ENCODE results near the gene ELAPOR2. TPM values are rescaled to one million over a fixed set of nuclear protein-coding genes. Genes with fewer than 3 reads are reported as not detected.

ELAPOR2 gene
- total RNA-seq, 4 donors from 2014 or later: 18.7 to 34.5 (median 19.0) TPM

DNA sequence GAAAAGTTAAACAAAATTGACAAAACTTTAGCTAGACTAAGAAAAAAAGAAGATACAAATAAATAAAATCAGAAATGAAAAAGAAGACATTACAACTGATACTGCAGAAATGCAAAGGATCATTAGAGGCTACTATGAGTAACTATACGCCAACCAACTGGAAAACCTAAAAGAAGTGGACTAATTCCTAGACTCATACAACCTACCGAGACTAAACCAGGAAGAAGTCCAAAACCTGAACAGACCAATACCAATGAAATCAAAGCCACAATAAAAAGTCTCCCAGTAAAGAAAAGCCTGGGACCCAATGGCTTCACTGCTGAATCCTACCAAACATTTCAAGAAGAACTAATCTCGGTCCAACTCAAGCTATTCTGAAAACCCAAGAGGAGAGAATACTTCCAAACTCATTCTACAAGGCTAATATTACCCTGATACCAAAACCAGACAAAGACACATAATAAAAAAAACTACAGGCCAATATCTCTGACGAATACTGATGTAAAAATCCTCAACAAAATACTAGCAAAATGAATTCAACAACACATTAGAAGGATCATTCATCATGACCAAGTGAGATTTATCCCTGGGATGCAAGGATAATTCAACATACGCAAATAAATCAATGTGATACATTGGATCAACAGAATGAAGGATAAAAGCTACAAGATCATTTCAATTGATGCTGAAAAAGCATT lies 20.3 kb downstream of the ELAPOR2 start:
- no peak for DNase-seq (ENCODE audit: low spot score)
- no peak for ATAC-seq (ENCODE audit: low FRiP score)
- TF ChIP-seq, protein P1, sequence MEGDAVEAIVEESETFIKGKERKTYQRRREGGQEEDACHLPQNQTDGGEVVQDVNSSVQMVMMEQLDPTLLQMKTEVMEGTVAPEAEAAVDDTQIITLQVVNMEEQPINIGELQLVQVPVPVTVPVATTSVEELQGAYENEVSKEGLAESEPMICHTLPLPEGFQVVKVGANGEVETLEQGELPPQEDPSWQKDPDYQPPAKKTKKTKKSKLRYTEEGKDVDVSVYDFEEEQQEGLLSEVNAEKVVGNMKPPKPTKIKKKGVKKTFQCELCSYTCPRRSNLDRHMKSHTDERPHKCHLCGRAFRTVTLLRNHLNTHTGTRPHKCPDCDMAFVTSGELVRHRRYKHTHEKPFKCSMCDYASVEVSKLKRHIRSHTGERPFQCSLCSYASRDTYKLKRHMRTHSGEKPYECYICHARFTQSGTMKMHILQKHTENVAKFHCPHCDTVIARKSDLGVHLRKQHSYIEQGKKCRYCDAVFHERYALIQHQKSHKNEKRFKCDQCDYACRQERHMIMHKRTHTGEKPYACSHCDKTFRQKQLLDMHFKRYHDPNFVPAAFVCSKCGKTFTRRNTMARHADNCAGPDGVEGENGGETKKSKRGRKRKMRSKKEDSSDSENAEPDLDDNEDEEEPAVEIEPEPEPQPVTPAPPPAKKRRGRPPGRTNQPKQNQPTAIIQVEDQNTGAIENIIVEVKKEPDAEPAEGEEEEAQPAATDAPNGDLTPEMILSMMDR (IDR thresholded peaks at IDR 0.05): no peak

GRCh38 chr7:87036985-87037384 lies 22.5 kb downstream of the ELAPOR2 start:
- TF ChIP-seq, protein P1 (IDR thresholded peaks at IDR 0.05): no peak
- DNase-seq (ENCODE audit: low spot score): no peak
- no peak for ATAC-seq (ENCODE audit: low FRiP score)

DNA sequence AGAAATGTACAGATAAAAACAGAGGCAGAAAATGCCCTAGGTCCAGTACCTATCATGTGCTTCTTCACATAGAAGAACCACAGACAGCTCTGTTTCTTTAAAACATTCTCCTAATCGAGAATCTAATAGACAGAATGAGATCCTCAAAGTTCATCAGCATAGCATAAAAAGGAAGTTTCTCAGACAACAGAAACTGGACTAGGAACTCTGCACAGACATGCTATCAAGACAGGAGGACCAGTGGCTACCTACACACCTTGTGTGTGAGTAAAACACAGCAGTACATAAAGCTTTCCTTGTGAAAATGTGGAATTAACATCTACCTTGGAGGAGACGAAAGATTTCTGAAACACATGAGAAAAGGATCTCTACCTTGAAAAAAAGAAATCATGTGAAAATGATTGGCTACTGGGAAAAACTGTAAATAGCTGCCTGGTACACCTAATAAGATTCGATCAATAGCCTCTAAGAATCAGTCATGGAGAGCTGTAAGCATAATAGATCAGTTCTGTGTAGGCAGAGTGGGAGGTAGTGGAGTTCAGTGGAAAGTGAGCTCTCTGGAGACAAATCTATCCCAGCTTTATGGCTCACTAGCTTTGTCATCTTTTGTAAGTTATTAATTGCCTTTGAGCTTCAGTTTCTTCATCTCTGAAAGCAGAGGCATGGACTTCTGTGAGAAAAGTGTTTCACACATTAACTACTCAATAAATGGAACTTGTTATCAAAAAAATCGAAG lies 26.7 kb downstream of the ELAPOR2 start:
- ATAC-seq (ENCODE audit: low FRiP score): no peak
- DNase-seq (ENCODE audit: low spot score): no peak
- TF ChIP-seq, protein P1 (IDR thresholded peaks at IDR 0.05): no peak

GRCh38 chr7:87029078-87029477 lies 30.4 kb downstream of the ELAPOR2 start:
- ATAC-seq (ENCODE audit: low FRiP score) (no peak), DNase-seq (ENCODE audit: low spot score) (no peak)
- TF ChIP-seq, protein P1 (IDR thresholded peaks at IDR 0.05): no peak

GRCh38 chr7:87028636-87029035 lies 30.8 kb downstream of the ELAPOR2 start:
- DNase-seq (ENCODE audit: low spot score) (no peak), ATAC-seq (ENCODE audit: low FRiP score) (no peak)
- TF ChIP-seq, protein P1 (IDR thresholded peaks at IDR 0.05): no peak

- no peak for DNase-seq (ENCODE audit: low spot score)
- no peak for ATAC-seq (ENCODE audit: low FRiP score)
- TF ChIP-seq, protein P1 (IDR thresholded peaks at IDR 0.05): no peak
These were observed 31.6 kb downstream of the ELAPOR2 start for GRCh38 chr7:87027900-87028299.

- ATAC-seq (ENCODE audit: low FRiP score): no peak
- no peak for DNase-seq (ENCODE audit: low spot score)
- TF ChIP-seq, protein P1 (IDR thresholded peaks at IDR 0.05): no peak
These were observed 38.2 kb downstream of the ELAPOR2 start for GRCh38 chr7:87021285-87021684.

All from omental fat pad (tissue), 4 donors.